GM12801 (cell line): Measurements from ENCODE around the gene NEAT1.

Source experiments
- TF ChIP-seq, protein P1 (sequence below): IDR thresholded peaks from one replicate; pipeline ENCODE4 v1.5.1; 2011; ENCODE audit warnings: control low read depth; ENCODE audit not compliant: insufficient read length; ENCODE audit errors: extremely low read depth

Gene NEAT1

DNA sequence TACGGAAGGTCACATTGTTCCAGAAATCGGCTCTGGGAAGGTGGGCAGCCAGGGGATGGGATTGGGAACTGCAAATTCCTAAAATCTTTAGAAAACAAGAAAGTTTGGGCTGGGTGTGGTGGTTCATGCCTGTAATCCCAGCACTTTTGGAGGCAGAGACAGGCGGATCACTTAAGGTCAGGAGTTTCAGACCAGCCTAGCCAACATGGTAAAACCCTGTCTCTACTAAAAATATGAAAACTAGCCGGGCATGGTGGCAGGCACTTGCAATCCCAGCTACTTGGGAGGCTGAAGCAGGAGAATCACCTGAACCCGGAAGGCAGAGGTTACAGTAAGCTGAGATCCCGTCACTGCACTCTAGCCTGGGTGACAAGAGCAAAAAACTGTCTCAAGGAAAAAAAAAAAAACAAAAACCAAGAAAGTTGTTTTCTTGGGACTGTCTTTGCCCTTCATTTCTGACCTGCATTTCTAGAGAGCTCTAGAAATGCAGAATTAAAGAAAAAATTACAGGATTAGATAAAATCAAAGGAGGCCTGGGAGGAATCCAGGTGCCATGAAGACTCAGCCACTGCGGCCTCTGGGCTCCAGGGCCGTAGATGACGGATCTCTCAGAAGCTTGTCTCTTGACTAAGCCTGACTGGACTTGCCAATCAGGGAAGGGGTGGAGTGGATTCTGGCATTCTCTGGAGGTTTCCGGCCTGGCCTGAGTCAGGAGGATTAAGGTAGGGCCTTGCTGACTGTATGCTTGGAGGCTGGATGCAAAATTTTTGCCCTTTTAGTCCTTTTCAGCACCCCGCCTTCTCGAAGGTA is 71.0 kb downstream of the NEAT1 start:
- TF ChIP-seq, protein P1, sequence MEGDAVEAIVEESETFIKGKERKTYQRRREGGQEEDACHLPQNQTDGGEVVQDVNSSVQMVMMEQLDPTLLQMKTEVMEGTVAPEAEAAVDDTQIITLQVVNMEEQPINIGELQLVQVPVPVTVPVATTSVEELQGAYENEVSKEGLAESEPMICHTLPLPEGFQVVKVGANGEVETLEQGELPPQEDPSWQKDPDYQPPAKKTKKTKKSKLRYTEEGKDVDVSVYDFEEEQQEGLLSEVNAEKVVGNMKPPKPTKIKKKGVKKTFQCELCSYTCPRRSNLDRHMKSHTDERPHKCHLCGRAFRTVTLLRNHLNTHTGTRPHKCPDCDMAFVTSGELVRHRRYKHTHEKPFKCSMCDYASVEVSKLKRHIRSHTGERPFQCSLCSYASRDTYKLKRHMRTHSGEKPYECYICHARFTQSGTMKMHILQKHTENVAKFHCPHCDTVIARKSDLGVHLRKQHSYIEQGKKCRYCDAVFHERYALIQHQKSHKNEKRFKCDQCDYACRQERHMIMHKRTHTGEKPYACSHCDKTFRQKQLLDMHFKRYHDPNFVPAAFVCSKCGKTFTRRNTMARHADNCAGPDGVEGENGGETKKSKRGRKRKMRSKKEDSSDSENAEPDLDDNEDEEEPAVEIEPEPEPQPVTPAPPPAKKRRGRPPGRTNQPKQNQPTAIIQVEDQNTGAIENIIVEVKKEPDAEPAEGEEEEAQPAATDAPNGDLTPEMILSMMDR = no peak
